ENCODE results near the gene KANSL2.
"Not testable (repeated sequence)": the region's sequence is repeated elsewhere in the genome, so short reads cannot be mapped to it uniquely, and the experiment has no call there.

The KANSL2 gene

GRCh38 chr12:48640854-48641253 lies 41.2 kb downstream of the KANSL2 start:
- no peak overlapping the region for H3K4me3 ChIP-seq
- peaks cover 21% of the 10 kb centered on the region for H3K36me3 ChIP-seq (ENCODE audit: insufficient read depth, low read length)
- H3K27ac ChIP-seq = no peak overlapping the region
- DNase-seq (ENCODE audit: low read depth, low spot score) = no peak
- no peak for TF ChIP-seq FOXP2 (optimal IDR thresholded peaks at IDR 0.05; ENCODE audit: control extremely low read depth, extremely low read length, insufficient read depth)
- no peak for TF ChIP-seq POLR2AphosphoS5 (IDR thresholded peaks at IDR 0.05; ENCODE audit: borderline replicate concordance, low read depth, low read length)
- no peak for TF ChIP-seq EZH2 (IDR thresholded peaks at IDR 0.05)
- H3K9ac ChIP-seq (ENCODE audit: insufficient read length) = no peak overlapping the region
- no peaks in the 10 kb centered on the region for H3K9me3 ChIP-seq (ENCODE audit: low read depth, low read length)

- Histone ChIP-seq H3K36me3 (ENCODE audit: insufficient read depth, low read length) (peaks cover 20% of the 10 kb centered on the region), H3K9ac (ENCODE audit: insufficient read length) (no peak overlapping the region), H3K4me3 (no peak overlapping the region), H3K27ac (no peak overlapping the region), H3K9me3 (ENCODE audit: low read depth, low read length) (no peaks in the 10 kb centered on the region)
- no peak for DNase-seq (ENCODE audit: low read depth, low spot score)
- TF ChIP-seq POLR2AphosphoS5 (IDR thresholded peaks at IDR 0.05; ENCODE audit: borderline replicate concordance, low read depth, low read length) (no peak), EZH2 (IDR thresholded peaks at IDR 0.05) (no peak), FOXP2 (optimal IDR thresholded peaks at IDR 0.05; ENCODE audit: control extremely low read depth, extremely low read length, insufficient read depth) (no peak)
Measured at GRCh38 chr12:48640428-48640827, 41.6 kb downstream of the KANSL2 start.

- H3K9ac ChIP-seq (ENCODE audit: insufficient read length) = no peak overlapping the region
- TF ChIP-seq FOXP2 (optimal IDR thresholded peaks at IDR 0.05; ENCODE audit: control extremely low read depth, extremely low read length, insufficient read depth) (no peak), POLR2AphosphoS5 (IDR thresholded peaks at IDR 0.05; ENCODE audit: borderline replicate concordance, low read depth, low read length) (no peak), EZH2 (IDR thresholded peaks at IDR 0.05) (no peak)
- no peak overlapping the region for H3K27ac ChIP-seq
- DNase-seq (ENCODE audit: low read depth, low spot score) = no peak
- no peaks in the 10 kb centered on the region for H3K9me3 ChIP-seq (ENCODE audit: low read depth, low read length)
- no peaks in the 10 kb centered on the region for H3K36me3 ChIP-seq (ENCODE audit: insufficient read depth, low read length)
- no peak overlapping the region for H3K4me3 ChIP-seq
Measured at GRCh38 chr12:48631071-48631470, 51.0 kb downstream of the KANSL2 start.

GRCh38 chr12:48630346-48630745 lies 51.7 kb downstream of the KANSL2 start:
- Histone ChIP-seq H3K9me3 (ENCODE audit: low read depth, low read length) (no peaks in the 10 kb centered on the region), H3K27ac (no peak overlapping the region), H3K9ac (ENCODE audit: insufficient read length) (no peak overlapping the region), H3K4me3 (no peak overlapping the region), H3K36me3 (ENCODE audit: insufficient read depth, low read length) (no peaks in the 10 kb centered on the region)
- TF ChIP-seq POLR2AphosphoS5 (IDR thresholded peaks at IDR 0.05; ENCODE audit: borderline replicate concordance, low read depth, low read length) (no peak), EZH2 (IDR thresholded peaks at IDR 0.05) (no peak), FOXP2 (optimal IDR thresholded peaks at IDR 0.05; ENCODE audit: control extremely low read depth, extremely low read length, insufficient read depth) (no peak)
- DNase-seq (ENCODE audit: low read depth, low spot score) = no peak

- DNase-seq (ENCODE audit: low read depth, low spot score) = no peak
- no peak for TF ChIP-seq POLR2AphosphoS5 (IDR thresholded peaks at IDR 0.05; ENCODE audit: borderline replicate concordance, low read depth, low read length)
- TF ChIP-seq FOXP2 (optimal IDR thresholded peaks at IDR 0.05; ENCODE audit: control extremely low read depth, extremely low read length, insufficient read depth) = no peak
- TF ChIP-seq EZH2 (IDR thresholded peaks at IDR 0.05) = no peak
Measured at GRCh38 chr12:48629541-48629940, 52.5 kb downstream of the KANSL2 start.

GRCh38 chr12:48627556-48627955 lies 54.5 kb downstream of the KANSL2 start:
- Histone ChIP-seq H3K4me3 (no peak overlapping the region), H3K9me3 (ENCODE audit: low read depth, low read length) (no peaks in the 10 kb centered on the region), H3K27ac (no peak overlapping the region), H3K36me3 (ENCODE audit: insufficient read depth, low read length) (no peaks in the 10 kb centered on the region), H3K9ac (ENCODE audit: insufficient read length) (no peak overlapping the region)
- no peak for TF ChIP-seq EZH2 (IDR thresholded peaks at IDR 0.05)
- no peak for TF ChIP-seq POLR2AphosphoS5 (IDR thresholded peaks at IDR 0.05; ENCODE audit: borderline replicate concordance, low read depth, low read length)
- TF ChIP-seq FOXP2 (optimal IDR thresholded peaks at IDR 0.05; ENCODE audit: control extremely low read depth, extremely low read length, insufficient read depth) = no peak
- no peak for DNase-seq (ENCODE audit: low read depth, low spot score)

More at GRCh38 chr12:48629541-48629940, 52.5 kb downstream of the KANSL2 start:
- H3K4me3 ChIP-seq = no peak overlapping the region
- no peaks in the 10 kb centered on the region for H3K9me3 ChIP-seq (ENCODE audit: low read depth, low read length)
- no peaks in the 10 kb centered on the region for H3K36me3 ChIP-seq (ENCODE audit: insufficient read depth, low read length)
- no peak overlapping the region for H3K9ac ChIP-seq (ENCODE audit: insufficient read length)
- no peak overlapping the region for H3K27ac ChIP-seq

GRCh38 chr12:48622997-48623396 lies 59.0 kb downstream of the KANSL2 start:
- not testable (repeated sequence) for H3K9ac ChIP-seq (ENCODE audit: insufficient read length); DNase-seq (ENCODE audit: low read depth, low spot score); H3K9me3 ChIP-seq (ENCODE audit: low read depth, low read length); H3K27ac ChIP-seq; H3K36me3 ChIP-seq (ENCODE audit: insufficient read depth, low read length); H3K4me3 ChIP-seq

- no peak overlapping the region for H3K27ac ChIP-seq
- peak; percentile 55 for DNase-seq (ENCODE audit: low read depth, low spot score)
- TF ChIP-seq FOXP2 (optimal IDR thresholded peaks at IDR 0.05; ENCODE audit: control extremely low read depth, extremely low read length, insufficient read depth) (no peak), POLR2AphosphoS5 (IDR thresholded peaks at IDR 0.05; ENCODE audit: borderline replicate concordance, low read depth, low read length) (no peak), EZH2 (IDR thresholded peaks at IDR 0.05) (no peak)
- H3K4me3 ChIP-seq = no peak overlapping the region
- no peak overlapping the region for H3K9ac ChIP-seq (ENCODE audit: insufficient read length)
- H3K36me3 ChIP-seq (ENCODE audit: insufficient read depth, low read length) = no peaks in the 10 kb centered on the region
- no peaks in the 10 kb centered on the region for H3K9me3 ChIP-seq (ENCODE audit: low read depth, low read length)
Measured at GRCh38 chr12:48618541-48618940, 63.5 kb downstream of the KANSL2 start.

- Histone ChIP-seq H3K36me3 (ENCODE audit: insufficient read depth, low read length) (no peaks in the 10 kb centered on the region), H3K9me3 (ENCODE audit: low read depth, low read length) (no peaks in the 10 kb centered on the region; the same call in 1 of the 2 replicates), H3K9ac (ENCODE audit: insufficient read length) (no peak overlapping the region), H3K4me3 (no peak overlapping the region), H3K27ac (no peak overlapping the region)
- TF ChIP-seq FOXP2 (optimal IDR thresholded peaks at IDR 0.05; ENCODE audit: control extremely low read depth, extremely low read length, insufficient read depth) = no peak
- no peak for DNase-seq (ENCODE audit: low read depth, low spot score)
Measured at GRCh38 chr12:48615681-48616080, 66.4 kb downstream of the KANSL2 start.

Data from SK-N-MC (cell line).